T-helper 2 cell treated with Interferon-gamma antibody and Interleukin-4, amounts not matched to agents 100 ng/mL and 5 ng/mL, for 36 hours (primary cell): ENCODE measurements around the gene CFAP221. TPM values are rescaled to one million over a fixed set of nuclear protein-coding genes. Genes with fewer than 3 reads are reported as not detected.

Experiments used
- intact Hi-C: fragments of 100-400 bp; cut with micrococcal nuclease; formaldehyde crosslinking; loops from one replicate; pipeline ENCODE4 v1.15.1; 2023
- total RNA-seq: library from RNA; stranded (reverse); gene quantifications from 2 replicates; pipeline ENCODE4 v1.2.3, GENCODE V29; 2022

CFAP221 gene
- total RNA-seq, 1 donor from 2014 or later, result not detected

GRCh38 chr2:119641562-119642258 is 97.5 kb downstream of the CFAP221 start:
- intact Hi-C loops, result loop anchor here (1.0 to 5.0 kb wide), 4 partner anchors 19 to 1041 kb away; no protein-coding TSS in a partner anchor

DNA sequence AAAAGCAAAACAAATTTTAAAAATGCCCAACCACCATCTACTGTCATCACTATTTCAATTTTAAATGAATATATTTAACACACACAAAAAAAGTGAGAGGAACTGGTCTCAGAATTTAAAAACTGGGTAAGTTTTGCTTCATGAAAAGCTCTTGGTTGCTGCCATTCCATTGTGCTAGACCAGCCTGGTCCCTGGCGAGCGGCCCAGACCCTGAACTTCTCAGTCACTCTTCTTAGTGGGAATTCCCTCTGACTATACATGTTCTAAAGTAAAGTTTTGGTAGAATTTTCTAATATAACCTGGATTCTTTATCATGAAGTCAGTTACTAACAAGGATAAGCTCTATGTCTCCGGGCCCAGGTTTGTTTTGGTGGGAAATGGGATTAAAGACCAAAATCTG is 99.9 kb downstream of the CFAP221 start:
- intact Hi-C loops, result loop anchor here (5.0 kb wide), 1 partner anchor 1038 kb away; no protein-coding TSS in a partner anchor

DNA sequence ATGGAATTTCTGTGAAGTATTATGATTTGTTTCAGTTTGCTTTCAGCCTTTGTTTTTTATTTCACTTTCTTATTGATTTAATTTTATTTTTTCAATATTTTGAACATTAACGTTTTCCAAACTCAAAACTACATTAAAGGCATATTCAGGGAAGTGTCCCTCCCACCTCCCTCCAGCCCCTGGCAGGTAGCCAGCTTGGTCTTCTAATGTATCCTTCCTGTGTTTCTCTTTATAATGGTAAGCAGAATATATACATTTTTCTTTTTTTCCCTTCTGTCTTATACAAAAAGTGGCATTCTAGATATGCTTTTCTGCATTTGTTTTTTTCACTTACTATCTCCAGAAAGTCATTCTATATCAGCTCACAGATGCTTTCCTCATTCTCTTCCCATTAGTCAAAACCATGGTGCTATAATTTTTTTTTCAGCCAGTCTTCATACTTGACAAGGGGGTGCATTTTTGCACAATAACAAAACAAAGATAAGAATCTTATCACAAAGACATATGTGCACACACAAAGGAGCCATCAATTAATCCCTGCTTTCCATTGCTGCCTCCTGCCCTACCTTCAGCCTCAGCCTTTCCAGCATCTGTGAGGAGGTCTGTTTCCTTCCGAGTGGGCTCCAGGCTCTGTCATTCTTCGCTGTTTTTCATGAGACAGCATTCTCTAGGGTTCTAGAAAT is 101.1 kb downstream of the CFAP221 start:
- intact Hi-C loops, result no loop called here

DNA sequence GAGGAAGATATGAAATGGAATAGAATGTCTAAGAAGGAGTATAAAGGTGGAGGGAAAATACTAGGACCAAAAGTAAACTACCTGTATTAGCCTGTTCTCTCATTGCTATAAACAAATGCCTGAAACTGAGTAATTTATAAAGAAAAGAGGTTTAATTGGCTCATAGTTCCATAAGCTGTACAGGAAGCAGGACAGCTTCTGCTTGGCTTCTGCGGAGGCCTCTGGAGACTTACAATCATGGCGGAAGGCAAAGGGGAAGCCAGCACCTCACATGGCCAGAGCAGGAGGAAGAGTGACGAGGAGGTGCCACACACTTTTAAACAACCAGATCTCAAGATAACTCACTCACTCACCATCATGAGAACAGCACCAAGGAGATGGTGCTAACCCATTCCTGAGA is 101.9 kb downstream of the CFAP221 start:
- intact Hi-C loops, result no loop called here

GRCh38 chr2:119647440-119648169 is 103.4 kb downstream of the CFAP221 start:
- intact Hi-C loops, result no loop called here

DNA sequence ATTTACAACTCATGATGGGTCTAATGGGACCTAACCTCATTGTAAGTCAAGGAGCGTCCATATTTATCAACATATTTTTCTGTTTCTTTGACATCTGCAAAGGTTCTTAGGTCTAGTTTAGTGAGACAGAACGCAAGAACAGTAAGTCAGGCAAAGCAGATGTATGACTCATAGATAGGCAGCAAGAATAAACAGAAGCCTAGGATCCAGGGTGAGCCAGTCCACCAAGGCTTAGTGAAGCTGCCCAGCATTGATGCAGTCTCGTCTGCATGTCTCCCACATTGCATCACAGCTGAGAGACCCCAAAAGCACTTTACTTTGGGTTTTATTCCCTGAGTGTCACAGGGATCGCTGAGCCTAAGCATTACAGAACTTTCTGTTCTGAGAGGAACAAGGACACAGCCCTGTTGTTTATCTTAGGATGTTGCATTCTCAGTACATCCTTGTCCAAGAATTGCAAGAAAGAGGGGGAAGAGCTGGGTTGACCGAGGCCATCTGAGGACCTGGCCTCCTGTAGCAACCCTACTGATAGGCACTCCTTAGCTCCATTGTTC is 105.2 kb downstream of the CFAP221 start:
- intact Hi-C loops, result no loop called here

GRCh38 chr2:119650206-119650605 is 106.0 kb downstream of the CFAP221 start:
- intact Hi-C loops, result no loop called here

DNA sequence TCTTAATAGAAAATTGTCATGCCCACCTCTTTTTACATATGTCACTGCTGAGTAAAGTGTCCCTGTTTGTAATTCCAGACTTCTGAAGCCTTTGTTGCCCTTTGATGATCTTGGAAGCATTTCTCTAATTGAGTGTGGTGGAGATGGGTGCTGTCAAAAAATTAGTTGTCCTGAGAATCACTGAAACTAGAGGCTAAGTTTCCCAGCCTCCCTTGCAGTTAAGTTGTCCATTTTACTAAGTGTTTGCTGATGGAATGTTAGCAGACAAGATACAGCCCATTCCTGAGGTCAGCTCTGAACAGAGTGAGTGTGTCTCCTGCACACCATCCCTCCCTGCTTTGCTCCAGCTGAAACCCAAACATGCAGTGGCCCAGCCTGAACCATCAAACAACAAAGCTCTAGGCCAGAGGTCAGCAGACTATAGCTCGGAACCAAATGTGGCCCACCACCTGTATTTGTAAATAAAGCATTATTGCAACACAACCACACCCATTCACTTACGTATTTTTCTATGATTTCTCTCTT is 106.7 kb downstream of the CFAP221 start:
- intact Hi-C loops, result no loop called here

- intact Hi-C loops, result no loop called here
Observed at GRCh38 chr2:119657466-119658145, 113.4 kb downstream of the CFAP221 start.

GRCh38 chr2:119659601-119660342 is 115.5 kb downstream of the CFAP221 start:
- intact Hi-C loops, result loop anchor here (1.0 to 5.0 kb wide), 2 partner anchors 18 to 142 kb away; no protein-coding TSS in a partner anchor

DNA sequence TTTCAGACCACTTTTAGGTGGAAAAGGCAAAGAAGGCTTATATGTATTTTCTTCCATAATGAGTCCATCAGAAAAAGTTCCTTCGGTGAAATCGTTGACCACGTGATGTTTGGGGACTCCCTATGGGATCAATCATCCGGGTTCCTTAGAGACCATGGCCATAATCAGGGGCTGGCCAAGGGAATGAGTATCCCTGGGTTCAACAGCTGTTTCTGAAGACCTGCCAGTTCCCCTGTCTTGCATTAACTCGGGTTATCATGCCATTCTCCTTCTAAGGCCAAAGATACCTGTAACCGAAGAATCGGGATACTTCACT is 116.1 kb downstream of the CFAP221 start:
- intact Hi-C loops, result loop anchor here (1.0 to 5.0 kb wide), 2 partner anchors 19 to 143 kb away; no protein-coding TSS in a partner anchor

DNA sequence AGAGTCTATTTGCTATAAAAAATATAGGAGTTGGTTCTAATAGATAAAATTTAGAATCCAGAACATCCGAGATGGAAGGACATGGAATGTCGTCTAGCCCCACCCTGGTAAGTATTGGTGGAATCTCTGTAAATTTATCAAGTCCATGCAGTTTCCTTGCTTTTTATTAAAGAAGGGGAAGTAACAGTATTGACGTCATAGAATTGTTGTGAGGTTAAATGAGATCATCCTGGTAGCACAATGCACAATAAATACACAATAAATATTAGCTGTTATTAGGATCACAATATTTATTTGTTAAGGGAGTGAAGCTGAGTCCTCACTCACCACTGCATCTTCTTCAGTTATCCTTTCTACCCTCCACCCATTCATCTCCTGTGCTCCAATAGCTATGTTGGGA is 118.0 kb downstream of the CFAP221 start:
- intact Hi-C loops, result loop anchor here (5.0 kb wide), 1 partner anchor 145 kb away; no protein-coding TSS in a partner anchor

- intact Hi-C loops, result no loop called here
Observed at GRCh38 chr2:119668546-119668945, 124.3 kb downstream of the CFAP221 start.

GRCh38 chr2:119671016-119671415 is 126.8 kb downstream of the CFAP221 start:
- intact Hi-C loops, result no loop called here

DNA sequence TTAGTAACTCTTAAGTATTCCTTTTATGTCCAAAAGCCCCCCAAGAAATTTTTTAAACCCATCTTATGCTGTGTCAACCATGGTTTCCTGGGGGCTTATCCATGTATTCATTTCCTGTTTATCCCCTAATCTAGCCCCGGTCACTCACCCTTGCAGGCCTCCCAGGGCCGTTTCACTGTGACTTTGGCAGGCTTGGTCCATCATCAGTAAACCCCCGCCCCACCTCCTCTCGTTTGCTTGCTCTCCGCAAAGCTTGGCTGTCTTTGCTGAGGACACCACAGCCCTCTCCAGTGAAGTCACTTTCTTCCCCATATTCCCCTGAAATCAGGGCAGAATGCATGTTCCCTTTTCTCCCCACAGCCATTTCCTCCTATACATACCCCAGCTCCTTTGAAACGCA is 127.5 kb downstream of the CFAP221 start:
- intact Hi-C loops, result no loop called here

- intact Hi-C loops, result no loop called here
Observed at GRCh38 chr2:119672161-119672862, 128.1 kb downstream of the CFAP221 start.

DNA sequence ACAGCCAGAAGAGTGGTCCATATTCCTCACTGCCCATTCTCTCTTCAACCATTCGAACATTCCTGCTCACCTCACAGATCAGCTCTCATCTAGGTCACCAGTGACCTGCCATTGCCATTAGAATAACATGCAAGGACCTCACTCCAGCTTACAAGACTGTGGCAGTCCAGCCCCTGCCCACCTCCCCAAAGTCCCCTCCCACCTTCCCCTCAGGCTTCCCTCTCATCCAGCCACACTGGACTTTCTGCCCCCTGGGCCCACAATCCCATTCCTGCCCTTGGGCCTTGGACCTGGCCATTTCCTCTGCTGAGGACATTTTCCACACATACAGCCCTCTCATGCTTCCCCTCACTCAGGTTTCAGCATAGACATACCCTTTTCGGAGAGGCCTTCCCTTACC is 129.5 kb downstream of the CFAP221 start:
- intact Hi-C loops, result no loop called here

DNA sequence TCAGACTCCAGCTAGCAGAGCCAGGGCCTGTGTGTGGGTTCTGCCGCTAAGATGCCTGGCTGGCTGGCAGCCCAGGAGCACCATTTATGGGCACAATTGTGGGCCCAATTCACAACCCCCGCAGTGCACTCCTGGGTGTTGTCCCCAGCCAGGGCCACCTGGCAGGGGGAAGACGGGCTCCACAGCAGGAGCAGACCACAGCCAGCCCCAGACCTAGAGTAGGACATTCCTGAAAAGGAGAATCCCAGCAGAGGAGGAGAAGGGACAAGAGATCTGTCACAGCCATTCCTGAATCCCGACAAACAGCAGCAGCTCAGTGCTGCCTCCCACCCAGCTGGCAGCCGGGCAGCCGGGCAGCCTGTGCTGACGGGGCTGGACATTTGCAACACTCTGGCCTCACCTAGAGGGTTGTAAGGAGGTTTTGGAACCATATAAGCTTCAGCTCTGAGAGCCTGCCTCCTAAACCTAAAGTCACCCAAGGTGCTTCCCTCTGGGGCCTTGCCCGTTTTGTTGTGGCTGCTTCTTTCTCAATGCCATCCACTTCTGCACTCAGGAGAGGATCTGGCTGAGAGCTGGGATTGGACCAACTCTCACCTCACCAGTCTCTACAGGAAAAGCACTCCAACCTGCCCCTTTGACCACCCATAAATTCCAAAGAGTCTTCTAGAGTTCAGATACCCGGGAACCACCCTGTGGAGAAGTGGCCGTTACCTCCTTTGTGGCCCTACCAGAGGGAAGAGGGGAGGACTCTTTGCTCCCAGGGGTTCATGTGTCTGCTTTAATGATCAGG is 130.7 kb downstream of the CFAP221 start:
- intact Hi-C loops, result loop anchor here (5.0 kb wide), 1 partner anchor 1663 kb away; the partner anchor contains the start of gene CCDC93
